ENCODE data around the gene ACOXL.

The ACOXL gene

GRCh38 chr2:110984694-110985490, 252.5 kb downstream of the ACOXL start:
- FAIRE-seq, result no peak
- no peak for TF ChIP-seq PAX5 (IDR thresholded peaks at IDR 0.05; ENCODE audit: insufficient read depth, low read length, severe bottlenecking)
- no peak for TF ChIP-seq POU2F2 (IDR thresholded peaks at IDR 0.05; ENCODE audit: low read depth, low read length)
- TF ChIP-seq POLR2A (IDR thresholded peaks at IDR 0.05; ENCODE audit: low read depth, low read length), result no peak
- TF ChIP-seq SPI1 (IDR thresholded peaks at IDR 0.05; ENCODE audit: low read depth, low read length), result no peak
- TF ChIP-seq TAF1 (IDR thresholded peaks at IDR 0.05; ENCODE audit: low read depth, low read length), result no peak
- TF ChIP-seq POLR2AphosphoS5 (IDR thresholded peaks at IDR 0.05; ENCODE audit: low read depth, low read length), result no peak
- no peak for DNase-seq (ENCODE audit: insufficient read length, low spot score)

- DNase-seq (ENCODE audit: insufficient read length, low spot score) (no peak), FAIRE-seq (no peak)
- TF ChIP-seq TAF1 (IDR thresholded peaks at IDR 0.05; ENCODE audit: low read depth, low read length), result no peak
These were observed 258.1 kb downstream of the ACOXL start for GRCh38 chr2:110990440-110990839.

GRCh38 chr2:110991911-110992310, 259.5 kb downstream of the ACOXL start:
- TF ChIP-seq PAX5 (IDR thresholded peaks at IDR 0.05; ENCODE audit: insufficient read depth, low read length, severe bottlenecking) (no peak), POLR2A (IDR thresholded peaks at IDR 0.05; ENCODE audit: low read depth, low read length) (no peak), POU2F2 (IDR thresholded peaks at IDR 0.05; ENCODE audit: low read depth, low read length) (no peak), TAF1 (IDR thresholded peaks at IDR 0.05; ENCODE audit: low read depth, low read length) (no peak), SPI1 (IDR thresholded peaks at IDR 0.05; ENCODE audit: low read depth, low read length) (no peak), POLR2AphosphoS5 (IDR thresholded peaks at IDR 0.05; ENCODE audit: low read depth, low read length) (no peak)
- no peak for FAIRE-seq
- DNase-seq (ENCODE audit: insufficient read length, low spot score), result no peak

- no peak for TF ChIP-seq POLR2A (IDR thresholded peaks at IDR 0.05; ENCODE audit: low read depth, low read length)
- no peak for TF ChIP-seq SPI1 (IDR thresholded peaks at IDR 0.05; ENCODE audit: low read depth, low read length)
- no peak for TF ChIP-seq PAX5 (IDR thresholded peaks at IDR 0.05; ENCODE audit: insufficient read depth, low read length, severe bottlenecking)
- no peak for TF ChIP-seq POLR2AphosphoS5 (IDR thresholded peaks at IDR 0.05; ENCODE audit: low read depth, low read length)
- DNase-seq (ENCODE audit: insufficient read length, low spot score) (no peak), FAIRE-seq (no peak)
These were observed 260.5 kb downstream of the ACOXL start for GRCh38 chr2:110992886-110993285.

GRCh38 chr2:110993557-110994231, 261.3 kb downstream of the ACOXL start:
- DNase-seq (ENCODE audit: insufficient read length, low spot score) (no peak), FAIRE-seq (no peak)
- TF ChIP-seq PAX5 (IDR thresholded peaks at IDR 0.05; ENCODE audit: insufficient read depth, low read length, severe bottlenecking) (no peak), POU2F2 (IDR thresholded peaks at IDR 0.05; ENCODE audit: low read depth, low read length) (no peak), TAF1 (IDR thresholded peaks at IDR 0.05; ENCODE audit: low read depth, low read length) (no peak), POLR2AphosphoS5 (IDR thresholded peaks at IDR 0.05; ENCODE audit: low read depth, low read length) (no peak), POLR2A (IDR thresholded peaks at IDR 0.05; ENCODE audit: low read depth, low read length) (no peak), SPI1 (IDR thresholded peaks at IDR 0.05; ENCODE audit: low read depth, low read length) (no peak)

- no peak for FAIRE-seq
- TF ChIP-seq POU2F2 (IDR thresholded peaks at IDR 0.05; ENCODE audit: low read depth, low read length), result no peak
- no peak for DNase-seq (ENCODE audit: insufficient read length, low spot score)
These were observed 262.0 kb downstream of the ACOXL start for GRCh38 chr2:110994250-110994961.

GRCh38 chr2:110995911-110996310, 263.5 kb downstream of the ACOXL start:
- TF ChIP-seq SPI1 (IDR thresholded peaks at IDR 0.05; ENCODE audit: low read depth, low read length) (no peak), PAX5 (IDR thresholded peaks at IDR 0.05; ENCODE audit: insufficient read depth, low read length, severe bottlenecking) (no peak), POLR2AphosphoS5 (IDR thresholded peaks at IDR 0.05; ENCODE audit: low read depth, low read length) (no peak), POLR2A (IDR thresholded peaks at IDR 0.05; ENCODE audit: low read depth, low read length) (no peak), POU2F2 (IDR thresholded peaks at IDR 0.05; ENCODE audit: low read depth, low read length) (no peak), TAF1 (IDR thresholded peaks at IDR 0.05; ENCODE audit: low read depth, low read length) (no peak)
- no peak for FAIRE-seq

GRCh38 chr2:110997331-110998045, 265.1 kb downstream of the ACOXL start:
- no peak for TF ChIP-seq POU2F2 (IDR thresholded peaks at IDR 0.05; ENCODE audit: low read depth, low read length)
- TF ChIP-seq SPI1 (IDR thresholded peaks at IDR 0.05; ENCODE audit: low read depth, low read length), result no peak
- TF ChIP-seq PAX5 (IDR thresholded peaks at IDR 0.05; ENCODE audit: insufficient read depth, low read length, severe bottlenecking), result no peak
- TF ChIP-seq POLR2AphosphoS5 (IDR thresholded peaks at IDR 0.05; ENCODE audit: low read depth, low read length), result no peak
- TF ChIP-seq TAF1 (IDR thresholded peaks at IDR 0.05; ENCODE audit: low read depth, low read length), result no peak
- TF ChIP-seq POLR2A (IDR thresholded peaks at IDR 0.05; ENCODE audit: low read depth, low read length), result no peak
- no peak for FAIRE-seq

More at GRCh38 chr2:110995911-110996310, 263.5 kb downstream of the ACOXL start:
- no peak for DNase-seq (ENCODE audit: insufficient read length, low spot score)

GRCh38 chr2:110998311-110998710, 265.9 kb downstream of the ACOXL start:
- no peak for DNase-seq (ENCODE audit: insufficient read length, low spot score)
- TF ChIP-seq POLR2A (IDR thresholded peaks at IDR 0.05; ENCODE audit: low read depth, low read length), result no peak
- TF ChIP-seq SPI1 (IDR thresholded peaks at IDR 0.05; ENCODE audit: low read depth, low read length), result no peak
- no peak for FAIRE-seq

More at GRCh38 chr2:110997331-110998045, 265.1 kb downstream of the ACOXL start:
- no peak for DNase-seq (ENCODE audit: insufficient read length, low spot score)
